RPMI8226 (cell line): ENCODE results near the gene FBXW4.

Experiments used
- DNase-seq: peaks from one replicate; pipeline ENCODE4 v3.0.0-alpha.2; 2015

Gene FBXW4

GRCh38 chr10:101564490-101564991 is 130.4 kb downstream of the FBXW4 start:
- DNase-seq = no peak

- no peak for DNase-seq
Measured at GRCh38 chr10:101563497-101564040, 131.4 kb downstream of the FBXW4 start.

GRCh38 chr10:101563007-101563406 is 132.0 kb downstream of the FBXW4 start:
- DNase-seq = no peak

- no peak for DNase-seq
Measured at GRCh38 chr10:101562231-101562630, 132.7 kb downstream of the FBXW4 start.

DNA sequence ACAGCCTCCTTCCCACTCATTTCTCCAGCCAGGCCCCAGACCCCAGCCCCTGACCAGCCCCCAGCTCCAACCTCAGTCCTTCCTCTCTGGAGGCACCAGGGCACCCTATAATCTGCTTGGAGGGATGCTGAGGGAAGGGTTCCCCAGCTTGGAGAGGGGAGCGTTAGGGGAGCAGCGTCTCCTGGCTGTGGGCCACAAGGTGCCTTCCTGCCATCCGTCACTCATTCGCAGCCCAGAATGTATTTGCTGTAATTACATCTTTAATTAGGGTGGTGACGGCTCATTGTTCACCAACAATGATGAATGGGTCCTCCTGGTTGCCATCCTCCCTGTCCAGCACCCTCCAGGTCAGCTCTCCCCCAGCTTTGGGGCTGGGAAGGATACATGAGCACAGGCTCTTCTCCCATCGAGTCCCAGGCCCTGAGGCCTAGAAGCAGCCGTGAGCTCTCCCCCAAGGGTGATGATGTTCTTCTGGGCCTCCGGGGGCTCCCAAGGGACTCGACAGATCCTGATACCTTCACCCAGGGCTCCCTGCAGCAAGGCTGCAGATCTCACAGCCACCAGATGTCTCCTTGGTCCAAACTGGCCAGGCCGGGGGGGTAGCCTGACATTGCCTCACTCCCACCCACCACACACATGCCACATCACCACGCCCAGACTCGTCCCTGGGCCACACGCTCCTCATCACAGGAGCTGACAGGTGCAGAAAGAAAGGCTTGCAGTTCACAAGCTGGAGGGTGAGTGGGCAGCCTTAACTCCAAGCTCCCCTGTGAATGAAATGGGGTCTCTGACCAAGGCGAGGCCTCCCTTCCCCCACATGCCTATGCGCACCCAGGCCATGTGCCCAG is 133.7 kb downstream of the FBXW4 start:
- DNase-seq = no peak
